ENCODE data around the gene AOAH.
"Not testable (repeated sequence)": the region's sequence is repeated elsewhere in the genome, so short reads cannot be mapped to it uniquely, and the experiment has no call there.

- TF ChIP-seq, protein P1, sequence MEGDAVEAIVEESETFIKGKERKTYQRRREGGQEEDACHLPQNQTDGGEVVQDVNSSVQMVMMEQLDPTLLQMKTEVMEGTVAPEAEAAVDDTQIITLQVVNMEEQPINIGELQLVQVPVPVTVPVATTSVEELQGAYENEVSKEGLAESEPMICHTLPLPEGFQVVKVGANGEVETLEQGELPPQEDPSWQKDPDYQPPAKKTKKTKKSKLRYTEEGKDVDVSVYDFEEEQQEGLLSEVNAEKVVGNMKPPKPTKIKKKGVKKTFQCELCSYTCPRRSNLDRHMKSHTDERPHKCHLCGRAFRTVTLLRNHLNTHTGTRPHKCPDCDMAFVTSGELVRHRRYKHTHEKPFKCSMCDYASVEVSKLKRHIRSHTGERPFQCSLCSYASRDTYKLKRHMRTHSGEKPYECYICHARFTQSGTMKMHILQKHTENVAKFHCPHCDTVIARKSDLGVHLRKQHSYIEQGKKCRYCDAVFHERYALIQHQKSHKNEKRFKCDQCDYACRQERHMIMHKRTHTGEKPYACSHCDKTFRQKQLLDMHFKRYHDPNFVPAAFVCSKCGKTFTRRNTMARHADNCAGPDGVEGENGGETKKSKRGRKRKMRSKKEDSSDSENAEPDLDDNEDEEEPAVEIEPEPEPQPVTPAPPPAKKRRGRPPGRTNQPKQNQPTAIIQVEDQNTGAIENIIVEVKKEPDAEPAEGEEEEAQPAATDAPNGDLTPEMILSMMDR (IDR thresholded peaks at IDR 0.05; ENCODE audit: insufficient read depth, low read length) = not testable (repeated sequence)
- TF ChIP-seq POLR2AphosphoS5, GABPA (IDR thresholded peaks at IDR 0.05; ENCODE audit: low read depth): not testable (repeated sequence)
Observed at GRCh38 chr7:36504617-36505016, 219.7 kb downstream of the AOAH start.
